SK-N-SH (cell line): ENCODE results near the gene ERC1. TPM values are rescaled to one million over a fixed set of nuclear protein-coding genes. Genes with fewer than 3 reads are reported as not detected.
"Not testable (repeated sequence)": the region's sequence is repeated elsewhere in the genome, so short reads cannot be mapped to it uniquely, and the experiment has no call there.

ENCODE experiments used
- CTCF ChIA-PET: fragments of 300-600, 350-600 bp; formaldehyde crosslinking; extraction: SDS; loops from one replicate; lab custom pipeline; 2021; lab: Yijun Ruan, JAX
- POLR2A ChIA-PET: fragments of 350-600 bp; sonication (Branson Sonifier 250); formaldehyde crosslinking; extraction: SDS; loops from one replicate; lab custom pipeline; 2020; ENCODE audit warnings: antibody characterized with exemption, inconsistent platforms; lab: Yijun Ruan, JAX
- DNase-seq: peaks from one replicate; pipeline ENCODE4 v3.0.0; 2012
- H2AFZ ChIP-seq: fragments of 200-600 bp; sonication (generic); 2 replicates; pipeline ENCODE4 v1.8.1; 2016; ENCODE audit warnings: antibody characterized with exemption, mild to moderate bottlenecking, low read depth
- H3F3A ChIP-seq: fragments of 200-600 bp; sonication (generic); replicated peaks from 2 replicates; pipeline ENCODE3; 2016; ENCODE audit warnings: antibody characterized with exemption, mild to moderate bottlenecking; ENCODE audit not compliant: insufficient read depth
- H3K27ac ChIP-seq, 2 experiments: fragments of 200-500 bp in 1 of 2; fragments of 200-600 bp in 1 of 2; sonication (Bioruptor generic) in 1 of 2; sonication (generic), shearing (Covaris generic) in 1 of 2; 2 replicates each; pipeline versions ENCODE4 v1.5.1 to v1.6.1; 2014 to 2016; ENCODE audit warnings: low read depth in 2 of 2, inconsistent platforms in 1 of 2, low read length in 1 of 2, mild to moderate bottlenecking in 1 of 2, mixed read lengths in 1 of 2
- H3K27me3 ChIP-seq: fragments of 200-600 bp; sonication (generic), shearing (Covaris generic); 2 replicates; pipeline ENCODE4 v1.6.1; 2016; ENCODE audit warnings: mixed run types; ENCODE audit not compliant: insufficient read depth
- H3K36me3 ChIP-seq, 2 experiments: fragments of 200-500 bp in 1 of 2; fragments of 200-600 bp in 1 of 2; sonication (Bioruptor generic) in 1 of 2; sonication (generic) in 1 of 2; replicated peaks in 1 of 2; 2 replicates each; pipeline versions ENCODE3 to v1.5.1; 2014 to 2016; ENCODE audit warnings: low read length in 1 of 2, mild to moderate bottlenecking in 1 of 2; ENCODE audit not compliant: insufficient read depth in 2 of 2, control insufficient read depth in 1 of 2
- H3K4me1 ChIP-seq, 2 experiments: fragments of 200-500 bp in 1 of 2; fragments of 200-600 bp in 1 of 2; sonication (Bioruptor generic) in 1 of 2; sonication (generic), shearing (Covaris generic) in 1 of 2; 2 replicates each; pipeline versions ENCODE4 v1.5.1 to v1.6.1; 2014 to 2016; ENCODE audit warnings: low read depth in 1 of 2, low read length in 1 of 2, mixed run types in 1 of 2; ENCODE audit not compliant: insufficient read depth in 2 of 2, control insufficient read depth in 1 of 2
- H3K4me2 ChIP-seq: fragments of 200-600 bp; sonication (generic), shearing (Covaris generic); 2 replicates; pipeline ENCODE4 v1.6.1; 2017; ENCODE audit warnings: mixed run types
- H3K4me3 ChIP-seq, 2 experiments: fragments of 200-500 bp in 1 of 2; fragments of 200-600 bp in 1 of 2; sonication (Bioruptor generic) in 1 of 2; sonication (generic), shearing (Covaris generic) in 1 of 2; 2 replicates each; pipeline versions ENCODE4 v1.5.1 to v1.8.1; 2014 to 2016; ENCODE audit warnings: low read depth in 2 of 2, inconsistent platforms in 1 of 2, low read length in 1 of 2, mild to moderate bottlenecking in 1 of 2, mixed read lengths in 1 of 2, moderate library complexity in 1 of 2
- H3K79me2 ChIP-seq: fragments of 200-600 bp; sonication (generic); 2 replicates; pipeline ENCODE4 v1.8.1; 2017; ENCODE audit warnings: mild to moderate bottlenecking; ENCODE audit not compliant: insufficient read depth
- H3K9ac ChIP-seq: fragments of 200-600 bp; sonication (generic); 2 replicates; pipeline ENCODE4 v1.6.1; 2017; ENCODE audit warnings: mixed run types
- H3K9me2 ChIP-seq: fragments of 200-600 bp; sonication (generic); 2 replicates; pipeline ENCODE4 v1.6.1; 2017; ENCODE audit warnings: mixed run types
- H3K9me3 ChIP-seq: fragments of 200-600 bp; sonication (generic); 2 replicates; pipeline ENCODE4 v1.6.1; 2017; ENCODE audit warnings: mixed run types, mild to moderate bottlenecking, moderate library complexity
- H4K20me1 ChIP-seq: fragments of 200-600 bp; sonication (generic); 2 replicates; pipeline ENCODE4 v1.6.1; 2017; ENCODE audit warnings: mild to moderate bottlenecking, mixed run types; ENCODE audit not compliant: insufficient read depth
- ELF1 ChIP-seq: IDR thresholded peaks from 2 replicates; pipeline ENCODE4 v1.4.0; 2012
- FOSL2 ChIP-seq: IDR thresholded peaks from 2 replicates; pipeline ENCODE4 v1.4.0; 2012; ENCODE audit warnings: low read depth, mild to moderate bottlenecking, moderate library complexity, borderline replicate concordance
- MEF2A ChIP-seq: IDR thresholded peaks from 2 replicates; pipeline ENCODE4 v1.4.0; 2012; ENCODE audit warnings: low read depth, borderline replicate concordance
- MXI1 ChIP-seq: IDR thresholded peaks from 2 replicates; pipeline ENCODE4 v1.6.1; 2012; ENCODE audit warnings: mild to moderate bottlenecking, low read depth, low read length, improper control_type of control experiment
- NFIC ChIP-seq: IDR thresholded peaks from 2 replicates; pipeline ENCODE4 v1.4.0; 2012; ENCODE audit warnings: borderline replicate concordance
- PBX3 ChIP-seq: IDR thresholded peaks from 2 replicates; pipeline ENCODE4; 2012
- REST ChIP-seq: IDR thresholded peaks from 2 replicates; pipeline ENCODE4 v1.6.1; 2012; ENCODE audit warnings: mild to moderate bottlenecking, low read depth, low read length, moderate library complexity
- SMC3 ChIP-seq: IDR thresholded peaks from 2 replicates; pipeline ENCODE4 v1.6.1; 2012; ENCODE audit warnings: low read depth, low read length, improper control_type of control experiment
- TAF1 ChIP-seq: IDR thresholded peaks from 2 replicates; pipeline ENCODE4 v1.6.1; 2012; ENCODE audit warnings: low read depth, mild to moderate bottlenecking, low read length, moderate library complexity, borderline replicate concordance
- USF2 ChIP-seq: fragments of 150-350 bp; IDR thresholded peaks from 2 replicates; pipeline ENCODE4 v1.6.1; 2017; ENCODE audit warnings: antibody characterized with exemption, low read length, low read depth, borderline replicate concordance
- WGBS: methylation state at CpG from one replicate; pipeline ENCODE4 v1.1.6; 2017; ENCODE audit warnings: low lambda C conversion rate; 5-methylcytosine and 5-hydroxymethylcytosine counted together
- polyA plus RNA-seq, 3 experiments: library from polyadenylated mRNA; depleted of rRNA; stranded (reverse); fragments of >200 nt; gene quantifications; 2 replicates each; pipeline ENCODE4 v1.2.3, GENCODE V29; 2012

Gene ERC1
- polyA plus RNA-seq, 1 of the 3 experiments (the other 2 are of a cell fraction): 7.5 TPM

GRCh38 chr12:1314523-1314922 lies 323.5 kb downstream of the ERC1 start:
- DNase-seq: no peak
- H3K4me1 ChIP-seq: peaks cover 0 to 6% of the 10 kb centered on the region in 2 experiments; a peak in 3 of 4 replicates
- H2AFZ ChIP-seq: no peak overlapping the region
- CTCF ChIA-PET: interaction anchor here (1.7 kb wide), 1 partner anchor 196 kb away, joined by 6 read pairs; no protein-coding TSS in a partner anchor
- H3K4me2 ChIP-seq: no peak overlapping the region
- no peak overlapping the region for H3K27ac ChIP-seq
- WGBS: 92% methylated on average over 1 of the region's 1 CpG
- H3K9me2 ChIP-seq: no peaks in the 10 kb centered on the region
- POLR2A ChIA-PET: no interaction called here
- H3K9me3 ChIP-seq: 0 out of 2 replicates have a peak, but pooled peaks cover 5% of the 10 kb centered on the region
- H3K9ac ChIP-seq: no peak overlapping the region
- H4K20me1 ChIP-seq: no peaks in the 10 kb centered on the region
- H3K36me3 ChIP-seq: peaks cover 0 to 23% of the 10 kb centered on the region in 2 experiments
- peaks cover 3% of the 10 kb centered on the region; the same call in 1 of the 2 replicates for H3K79me2 ChIP-seq
- H3K27me3 ChIP-seq: no peaks in the 10 kb centered on the region
- peaks cover 11% of the 10 kb centered on the region for H3F3A ChIP-seq
- H3K4me3 ChIP-seq: no peak overlapping the region
- TF ChIP-seq MEF2A (no peak), TAF1 (no peak), FOSL2 (no peak), SMC3 (no peak), USF2 (no peak), NFIC (no peak), REST (no peak), MXI1 (no peak), ELF1 (no peak), PBX3 (no peak)

GRCh38 chr12:1316991-1317390 lies 326.0 kb downstream of the ERC1 start:
- 95% methylated on average over 5 of the region's 5 CpGs for WGBS
- not testable (repeated sequence) for H3K27me3 ChIP-seq

More at GRCh38 chr12:1316991-1317390, 326.0 kb downstream of the ERC1 start:
- DNase-seq, H3K4me2 ChIP-seq, H3K4me3 ChIP-seq, H3K9me3 ChIP-seq, H2AFZ ChIP-seq, H3K4me1 ChIP-seq, H3K9me2 ChIP-seq, H4K20me1 ChIP-seq, POLR2A ChIA-PET, H3K9ac ChIP-seq, H3K79me2 ChIP-seq, H3K27ac ChIP-seq: not testable (repeated sequence)
- Histone ChIP-seq H3K36me3 (peaks cover 0 to 23% of the 10 kb centered on the region in 2 experiments), H3F3A (peaks cover 14% of the 10 kb centered on the region)
- CTCF ChIA-PET: interaction anchor here (1.3 kb wide), 1 partner anchor 15 kb away, joined by 5 read pairs; no protein-coding TSS in a partner anchor
